ENCODE measurements around the gene NPC2. TPM values are rescaled to one million over a fixed set of nuclear protein-coding genes. Genes with fewer than 3 reads are reported as not detected.

NPC2 gene
- total RNA-seq, 1 experiment from 2014 or later: 137 TPM

- Histone ChIP-seq H2BK120ac (ENCODE audit: low read depth, low read length, poor library complexity, severe bottlenecking) (no peak overlapping the region), H3K9me3 (ENCODE audit: control insufficient read depth, low read depth, low read length) (no peaks in the 10 kb centered on the region), H4K91ac (ENCODE audit: insufficient read length, low read depth, low read length) (peak overlapping the region; percentile 36), H3K14ac (ENCODE audit: insufficient read depth, low read length) (peak overlapping the region; percentile 72; the same call in 1 of the 2 replicates), H3K79me1 (ENCODE audit: insufficient read depth, low read depth, low read length, poor library complexity, severe bottlenecking) (no peaks in the 10 kb centered on the region), H2BK12ac (ENCODE audit: insufficient read length, low read depth, low read length) (peak overlapping the region; percentile 7), H2AK5ac (ENCODE audit: insufficient read length, low read length) (peak overlapping the region; percentile 9), H3K4ac (ENCODE audit: low read depth, low read length) (peak overlapping the region; percentile 10; the same call in 1 of the 2 replicates), H3K4me2 (ENCODE audit: insufficient read depth, insufficient read length, low read length) (no peak overlapping the region), H3K27ac (ENCODE audit: insufficient read length, low read depth, low read length) (no peak overlapping the region), H2BK5ac (ENCODE audit: insufficient read length, low read length) (no peak overlapping the region), H4K5ac (ENCODE audit: insufficient read length, low read depth, low read length) (peak overlapping the region; percentile 8), H3K23ac (ENCODE audit: insufficient read length, low read depth, low read length) (no peak overlapping the region), H3K23me2 (ENCODE audit: insufficient read length, low read depth, low read length, poor library complexity, severe bottlenecking) (no peaks in the 10 kb centered on the region), H3K79me2 (ENCODE audit: insufficient read depth, low read length) (no peaks in the 10 kb centered on the region), H3K56ac (ENCODE audit: insufficient read length, low read depth, low read length) (no peak overlapping the region), H4K8ac (replicated peaks; ENCODE audit: insufficient read length, low read depth, low read length) (no peak overlapping the region), H3T11ph (ENCODE audit: low read length) (no peak overlapping the region), H2BK20ac (ENCODE audit: low read depth, low read length, poor library complexity, severe bottlenecking) (no peak overlapping the region), H4K20me1 (ENCODE audit: control insufficient read depth, insufficient read depth, insufficient read length) (no peaks in the 10 kb centered on the region), H3K4me1 (ENCODE audit: insufficient read depth, low read length) (no peaks in the 10 kb centered on the region; the same call in 1 of the 2 replicates), H3K18ac (ENCODE audit: insufficient read length, low read depth, low read length) (peak overlapping the region; percentile 51), H3K9ac (ENCODE audit: extremely low read depth, insufficient read length, low read length) (no peak overlapping the region), H2AFZ (ENCODE audit: low read length) (no peak overlapping the region), H3K27me3 (ENCODE audit: insufficient read depth, low read length) (no peaks in the 10 kb centered on the region), H2BK15ac (ENCODE audit: low read depth, low read length) (no peak overlapping the region)
- no peak for TF ChIP-seq CTCF (conservative IDR thresholded peaks at IDR 0.05)
- Mint-ChIP-seq H3K4me1 (peaks cover 31 to 38% of the 10 kb centered on the region in 2 experiments), H3K9me3 (no peaks in the 10 kb centered on the region), H3K27ac (peak overlapping the region; percentile 93 to 98 (median 94)), H3K27me3 (ENCODE audit: low read depth) (no peaks in the 10 kb centered on the region), H3K4me3 (no peak overlapping the region), H3K36me3 (ENCODE audit: insufficient read depth in 1 of 3, low read depth in 3 of 3) (peaks cover 4 to 11% (median 4%) of the 10 kb centered on the region in 3 experiments; a peak in 6 of 7 replicates)
- peak; percentile 86 for DNase-seq
- WGBS (ENCODE audit: extremely low coverage, insufficient read length, low lambda C conversion rate): no CpG with 5 or more reads among the region's 10 CpGs
Measured at GRCh38 chr14:74500417-74501134, 7.5 kb upstream of the NPC2 start.
